Sigmoid colon (tissue), 4 donors: ENCODE results near the gene HLA-G.

ENCODE experiments used
- POLR2A ChIP-seq, 2 donors: fragments of 450-650 bp; IDR thresholded peaks; one replicate each; pipeline ENCODE4 v1.6.1; 2016; ENCODE audit warnings: antibody characterized with exemption in 2 of 2, mild to moderate bottlenecking in 2 of 2, moderate library complexity in 2 of 2
- POLR2AphosphoS5 ChIP-seq, 4 donors: sonication (generic); formaldehyde crosslinking; IDR thresholded peaks; one replicate each; pipeline ENCODE4 v1.6.1; 2017; ENCODE audit warnings: antibody characterized with exemption in 4 of 4
- TF ChIP-seq, protein P1 (sequence below), 4 experiments: fragments of 450-650 bp in 3 of 4; fragments of 200-600 bp in 1 of 4; IDR thresholded peaks; one replicate each; pipeline ENCODE4 v1.5.1; 2016 to 2019; ENCODE audit warnings: antibody characterized with exemption in 4 of 4, mild to moderate bottlenecking in 3 of 4, moderate library complexity in 2 of 4

DNA sequence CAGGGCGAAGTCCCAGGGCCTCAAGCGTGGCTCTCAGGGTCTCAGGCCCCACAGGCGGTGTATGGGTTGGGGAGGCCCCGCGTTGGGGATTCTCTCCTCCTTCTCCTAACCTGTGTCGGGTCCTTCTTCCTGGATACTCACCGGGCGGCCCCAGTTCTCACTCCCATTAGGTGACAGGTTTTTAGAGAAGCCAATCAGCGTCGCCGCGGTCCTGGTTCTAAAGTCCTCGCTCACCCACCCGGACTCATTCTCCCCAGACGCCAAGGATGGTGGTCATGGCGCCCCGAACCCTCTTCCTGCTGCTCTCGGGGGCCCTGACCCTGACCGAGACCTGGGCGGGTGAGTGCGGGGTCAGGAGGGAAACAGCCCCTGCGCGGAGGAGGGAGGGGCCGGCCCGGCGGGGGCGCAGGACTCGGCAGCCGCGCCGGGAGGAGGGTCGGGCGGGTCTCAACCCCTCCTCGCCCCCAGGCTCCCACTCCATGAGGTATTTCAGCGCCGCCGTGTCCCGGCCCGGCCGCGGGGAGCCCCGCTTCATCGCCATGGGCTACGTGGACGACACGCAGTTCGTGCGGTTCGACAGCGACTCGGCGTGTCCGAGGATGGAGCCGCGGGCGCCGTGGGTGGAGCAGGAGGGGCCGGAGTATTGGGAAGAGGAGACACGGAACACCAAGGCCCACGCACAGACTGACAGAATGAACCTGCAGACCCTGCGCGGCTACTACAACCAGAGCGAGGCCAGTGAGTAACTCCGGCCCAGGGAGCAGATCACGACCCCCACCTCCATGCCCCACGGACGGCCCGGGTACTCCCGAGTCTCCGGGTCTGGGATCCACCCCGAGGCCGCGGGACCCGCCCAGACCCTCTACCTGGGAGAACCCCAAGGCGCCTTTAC lies at the start of gene HLA-G:
- TF ChIP-seq, protein P1, sequence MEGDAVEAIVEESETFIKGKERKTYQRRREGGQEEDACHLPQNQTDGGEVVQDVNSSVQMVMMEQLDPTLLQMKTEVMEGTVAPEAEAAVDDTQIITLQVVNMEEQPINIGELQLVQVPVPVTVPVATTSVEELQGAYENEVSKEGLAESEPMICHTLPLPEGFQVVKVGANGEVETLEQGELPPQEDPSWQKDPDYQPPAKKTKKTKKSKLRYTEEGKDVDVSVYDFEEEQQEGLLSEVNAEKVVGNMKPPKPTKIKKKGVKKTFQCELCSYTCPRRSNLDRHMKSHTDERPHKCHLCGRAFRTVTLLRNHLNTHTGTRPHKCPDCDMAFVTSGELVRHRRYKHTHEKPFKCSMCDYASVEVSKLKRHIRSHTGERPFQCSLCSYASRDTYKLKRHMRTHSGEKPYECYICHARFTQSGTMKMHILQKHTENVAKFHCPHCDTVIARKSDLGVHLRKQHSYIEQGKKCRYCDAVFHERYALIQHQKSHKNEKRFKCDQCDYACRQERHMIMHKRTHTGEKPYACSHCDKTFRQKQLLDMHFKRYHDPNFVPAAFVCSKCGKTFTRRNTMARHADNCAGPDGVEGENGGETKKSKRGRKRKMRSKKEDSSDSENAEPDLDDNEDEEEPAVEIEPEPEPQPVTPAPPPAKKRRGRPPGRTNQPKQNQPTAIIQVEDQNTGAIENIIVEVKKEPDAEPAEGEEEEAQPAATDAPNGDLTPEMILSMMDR (IDR thresholded peaks at IDR 0.05) = no peak
- no peak for TF ChIP-seq POLR2AphosphoS5 (IDR thresholded peaks at IDR 0.05)
- TF ChIP-seq POLR2A (IDR thresholded peaks at IDR 0.05) = no peak
